Tibial nerve (tissue), 4 donors: ENCODE data around the gene LRRC26.

Experiments used
- CTCF ChIP-seq, 5 experiments: fragments of 200-600 bp in 3 of 5; fragments of 450-650 bp in 2 of 5; sonication (generic) in 3 of 5; IDR thresholded peaks; one replicate each; pipeline ENCODE4 v1.5.1; 2016 to 2019; ENCODE audit warnings: antibody characterized with exemption in 5 of 5, mild to moderate bottlenecking in 3 of 5, moderate library complexity in 2 of 5
- EP300 ChIP-seq, 2 donors: sonication (generic); formaldehyde crosslinking; IDR thresholded peaks; one replicate each; pipeline ENCODE4 v1.6.1; 2017; ENCODE audit warnings: antibody characterized with exemption in 2 of 2, mild to moderate bottlenecking in 1 of 2
- POLR2A ChIP-seq, 2 donors: fragments of 450-650 bp; IDR thresholded peaks; one replicate each; pipeline ENCODE4 v1.6.1; 2017; ENCODE audit warnings: antibody characterized with exemption in 2 of 2, mild to moderate bottlenecking in 2 of 2, moderate library complexity in 2 of 2

- TF ChIP-seq EP300 (IDR thresholded peaks at IDR 0.05) (no peak), CTCF (IDR thresholded peaks at IDR 0.05) (no peak), POLR2A (IDR thresholded peaks at IDR 0.05) (no peak)
Measured at GRCh38 chr9:137130176-137130755, 39.6 kb downstream of the LRRC26 start.
